NCI-H187 treated with DMSO at 0.1 percent for 48 hours (cell line): Measurements from ENCODE around the gene ETNK1.
"Not testable (repeated sequence)": the region's sequence is repeated elsewhere in the genome, so short reads cannot be mapped to it uniquely, and the experiment has no call there.

Source experiments
- DNase-seq: peaks from one replicate; lab custom pipeline; 2025; lab: John Stamatoyannopoulos, UW

ETNK1 gene, protein sequence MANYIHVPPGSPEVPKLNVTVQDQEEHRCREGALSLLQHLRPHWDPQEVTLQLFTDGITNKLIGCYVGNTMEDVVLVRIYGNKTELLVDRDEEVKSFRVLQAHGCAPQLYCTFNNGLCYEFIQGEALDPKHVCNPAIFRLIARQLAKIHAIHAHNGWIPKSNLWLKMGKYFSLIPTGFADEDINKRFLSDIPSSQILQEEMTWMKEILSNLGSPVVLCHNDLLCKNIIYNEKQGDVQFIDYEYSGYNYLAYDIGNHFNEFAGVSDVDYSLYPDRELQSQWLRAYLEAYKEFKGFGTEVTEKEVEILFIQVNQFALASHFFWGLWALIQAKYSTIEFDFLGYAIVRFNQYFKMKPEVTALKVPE

DNA sequence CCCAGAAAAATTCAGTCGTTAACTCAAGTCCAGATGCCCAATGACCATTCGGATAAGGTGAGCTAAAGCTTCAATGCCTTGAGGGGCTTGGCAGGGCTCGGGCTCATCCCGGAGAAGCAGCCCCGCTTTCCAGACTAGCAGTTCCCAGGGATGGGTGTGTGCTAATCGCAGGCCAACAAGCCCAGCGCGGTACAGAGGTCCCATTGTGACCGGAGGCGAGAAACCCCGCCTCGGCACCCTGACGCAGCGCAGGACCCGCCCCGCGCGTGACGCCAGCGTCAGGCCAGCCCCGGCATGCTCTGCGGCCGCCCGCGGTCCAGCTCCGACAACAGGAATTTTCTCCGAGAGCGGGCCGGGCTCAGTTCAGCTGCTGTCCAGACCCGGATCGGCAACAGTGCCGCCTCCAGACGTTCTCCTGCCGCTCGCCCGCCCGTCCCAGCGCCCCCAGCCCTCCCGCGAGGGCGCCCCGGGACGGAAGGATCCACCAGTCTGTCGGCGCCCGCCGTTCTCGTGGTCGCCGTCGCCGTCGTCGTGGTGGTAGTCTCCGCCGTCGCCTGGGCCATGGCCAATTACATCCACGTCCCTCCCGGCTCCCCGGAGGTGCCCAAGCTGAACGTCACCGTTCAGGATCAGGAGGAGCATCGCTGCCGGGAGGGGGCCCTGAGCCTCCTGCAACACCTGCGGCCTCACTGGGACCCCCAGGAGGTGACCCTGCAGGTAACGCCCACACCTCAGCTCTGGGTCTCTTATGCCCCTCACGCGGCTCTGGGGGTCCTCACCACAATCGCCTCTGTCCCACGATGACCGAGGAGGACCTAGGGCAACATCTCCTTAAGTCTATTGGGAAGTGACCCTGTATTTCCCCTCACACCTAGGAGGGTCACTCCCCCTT, at the start of gene ETNK1:
ETNK1 (plus strand) TSS at position 302 of the 892 bp plus-strand sequence; CDS start at position 562, 260 bp downstream.
- DNase-seq = peak; percentile 18

DNA sequence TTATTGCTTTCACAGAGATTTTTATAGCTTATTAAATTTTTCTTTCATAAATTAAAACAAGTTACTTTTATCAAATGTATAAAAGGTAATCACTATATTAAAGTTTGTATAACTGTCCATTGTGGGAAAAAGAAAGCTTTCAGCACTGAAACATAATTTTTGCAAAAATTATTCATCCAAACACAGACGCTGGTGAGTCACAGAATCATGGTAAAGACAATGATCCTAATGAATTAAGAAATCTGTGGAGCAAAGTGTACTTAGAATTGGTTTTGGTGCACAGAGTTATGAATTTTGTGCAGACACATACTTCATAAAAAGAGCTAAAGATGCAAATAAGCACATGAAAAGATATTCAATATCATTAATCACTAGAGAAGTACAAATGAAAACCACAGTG, 48.9 kb upstream of the ETNK1 start:
- no peak for DNase-seq

DNA sequence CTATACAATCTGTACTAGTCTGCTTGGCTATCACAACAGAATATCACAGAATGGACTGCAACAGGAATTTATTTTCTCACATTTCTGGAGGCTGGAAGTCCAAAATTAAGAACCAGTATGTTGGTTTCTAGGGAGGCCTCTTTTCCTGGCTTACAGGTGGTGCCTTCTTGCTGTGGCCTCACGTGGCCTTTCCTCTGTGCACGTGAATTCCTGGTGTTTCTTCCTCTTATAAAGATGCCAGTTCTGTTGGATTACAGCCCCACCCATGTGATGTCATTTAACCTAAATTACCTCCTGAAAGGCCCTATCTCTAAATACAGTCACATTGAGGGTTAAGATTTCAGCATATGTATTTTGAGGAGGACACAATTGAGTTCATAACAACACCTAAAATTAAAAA, 48.5 kb upstream of the ETNK1 start:
- DNase-seq = no peak

DNA sequence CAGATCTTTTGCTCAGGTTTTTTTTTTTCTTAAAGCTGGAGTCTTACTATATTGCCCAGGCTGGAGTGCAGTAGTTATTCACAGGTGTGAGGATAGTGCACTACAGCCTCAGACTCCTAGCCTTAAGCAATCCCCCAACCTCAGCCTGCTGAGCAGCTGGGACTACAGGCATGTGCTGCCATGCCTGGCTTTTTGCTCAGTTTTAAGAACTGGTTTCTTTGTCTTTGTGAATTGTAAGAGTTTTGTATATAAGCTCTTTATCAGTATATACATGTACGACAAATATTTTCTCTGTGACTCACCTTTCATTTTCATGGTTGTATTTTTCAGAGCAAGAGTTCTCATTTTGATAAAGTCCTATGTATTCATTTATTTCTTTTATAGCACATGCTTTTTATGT, 47.3 kb upstream of the ETNK1 start:
- no peak for DNase-seq

DNA sequence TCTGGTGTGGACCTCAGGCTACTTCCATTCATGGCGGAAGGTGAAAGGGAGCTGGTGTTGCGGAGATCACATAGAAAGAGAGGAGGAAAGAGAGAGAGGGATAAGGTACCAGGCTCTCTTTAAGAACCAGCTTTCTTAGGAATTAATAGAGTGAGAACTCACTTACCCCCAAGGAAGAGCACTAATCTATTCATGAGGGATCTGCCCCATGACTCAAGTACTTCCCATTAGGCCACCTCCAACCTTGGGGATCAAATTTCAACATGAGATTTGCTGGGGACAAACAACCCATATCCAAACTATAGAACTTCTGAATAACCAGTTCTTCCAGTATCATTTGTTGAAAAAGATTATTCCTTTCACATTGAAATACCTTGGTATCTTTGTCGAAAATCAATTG, 46.6 kb upstream of the ETNK1 start:
- DNase-seq = no peak

DNA sequence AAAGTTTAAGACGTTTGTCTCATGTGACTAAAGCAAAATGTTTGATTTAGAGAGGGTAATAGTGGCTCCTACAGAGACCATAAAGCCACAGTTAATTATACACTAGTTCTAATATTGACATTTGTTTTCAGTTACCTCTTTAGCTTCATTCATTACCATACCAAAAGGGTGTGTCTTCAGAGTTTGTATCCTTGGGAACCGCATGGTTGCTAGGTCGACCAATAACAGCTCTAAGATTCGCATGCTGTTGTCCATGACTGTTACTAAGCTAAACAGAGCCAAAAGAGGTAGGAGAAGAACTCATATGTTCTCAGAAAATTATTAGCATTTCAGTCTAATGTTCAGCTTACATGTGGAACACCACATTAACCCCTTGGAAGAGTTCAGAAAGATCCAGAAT, 36.2 kb upstream of the ETNK1 start:
- no peak for DNase-seq

DNA sequence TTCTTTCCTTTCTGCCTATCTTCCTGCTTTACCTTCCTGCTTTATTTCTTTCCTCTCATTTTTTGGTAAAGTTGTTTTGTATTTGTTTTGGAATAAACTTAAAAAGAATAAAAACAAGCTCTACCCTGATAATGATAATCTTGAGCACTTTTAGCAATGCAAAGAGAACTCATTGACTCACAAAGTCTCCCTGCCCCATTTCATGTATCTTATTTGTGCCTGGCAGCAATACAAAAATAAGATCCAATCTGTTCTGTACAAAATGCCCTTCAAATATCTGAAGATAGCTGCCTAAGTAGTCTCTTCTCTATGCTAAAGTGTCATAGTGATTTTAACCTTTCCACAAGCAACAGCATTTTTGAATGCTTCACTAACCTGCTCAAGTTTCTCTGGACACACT, 31.1 kb upstream of the ETNK1 start:
- no peak for DNase-seq

DNA sequence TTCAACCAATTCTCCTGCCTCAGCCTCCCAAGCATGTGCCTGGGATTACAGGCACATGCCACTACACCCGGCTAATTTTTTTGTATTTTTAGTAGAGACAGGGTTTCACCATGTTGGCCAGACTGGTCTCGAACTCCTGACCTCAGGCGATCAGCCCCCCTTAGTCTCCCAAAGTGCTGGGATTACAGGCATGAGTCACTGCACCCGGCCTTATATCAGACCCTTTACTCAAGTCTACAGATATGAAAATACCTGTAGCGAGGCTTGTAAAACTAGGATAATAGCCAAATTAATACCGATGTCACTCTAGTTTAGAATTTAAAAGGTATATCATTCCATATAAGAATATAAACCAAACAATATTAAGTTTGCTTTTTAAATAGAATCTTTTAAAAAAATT, 27.4 kb upstream of the ETNK1 start:
- DNase-seq = not testable (repeated sequence)

DNA sequence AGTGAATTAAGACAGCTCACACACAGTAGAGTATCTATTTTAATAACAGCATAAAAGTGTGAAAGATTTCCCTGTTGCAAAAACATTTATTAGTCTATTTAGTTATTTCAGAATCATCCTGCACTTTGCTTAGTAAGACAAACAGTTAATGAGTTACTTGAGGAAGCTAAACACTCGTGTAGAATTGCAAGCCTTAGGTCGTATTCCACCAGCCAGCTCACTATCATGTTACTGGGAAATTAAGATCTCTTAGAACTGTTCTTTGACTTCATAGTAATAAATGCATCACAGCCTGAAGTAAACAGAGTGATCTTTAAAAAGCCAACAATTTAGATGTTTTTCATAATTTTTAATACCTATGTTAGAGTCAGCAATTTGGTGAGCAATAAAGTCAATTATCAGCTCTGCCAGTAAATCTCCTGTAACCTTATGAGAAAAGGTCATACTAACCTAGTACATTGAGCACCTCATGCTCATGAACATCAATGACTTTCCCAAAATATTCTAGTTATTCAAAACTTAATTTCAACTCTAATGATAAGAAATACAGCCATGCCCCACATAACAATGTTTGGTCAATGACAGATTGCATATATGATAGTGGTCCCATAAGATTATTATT, 26.7 kb upstream of the ETNK1 start:
- DNase-seq = no peak

DNA sequence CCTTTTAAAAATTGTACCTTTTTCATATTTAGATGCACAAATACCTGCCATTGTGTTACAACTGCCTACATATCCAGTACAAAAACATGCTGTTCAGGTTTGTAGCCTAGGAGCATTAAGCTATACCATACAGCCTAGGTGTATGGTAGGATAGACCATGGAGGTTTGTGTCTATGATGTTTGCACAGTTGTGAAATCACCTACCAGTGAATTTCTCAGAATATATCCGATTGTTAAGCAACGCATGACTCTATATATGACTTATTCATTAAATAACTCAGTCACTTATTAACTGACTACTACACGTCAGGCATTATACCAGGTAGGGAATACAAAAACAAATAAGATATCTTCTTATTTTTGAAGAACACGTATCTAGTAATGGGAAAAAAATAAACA, 26.2 kb upstream of the ETNK1 start:
- no peak for DNase-seq

DNA sequence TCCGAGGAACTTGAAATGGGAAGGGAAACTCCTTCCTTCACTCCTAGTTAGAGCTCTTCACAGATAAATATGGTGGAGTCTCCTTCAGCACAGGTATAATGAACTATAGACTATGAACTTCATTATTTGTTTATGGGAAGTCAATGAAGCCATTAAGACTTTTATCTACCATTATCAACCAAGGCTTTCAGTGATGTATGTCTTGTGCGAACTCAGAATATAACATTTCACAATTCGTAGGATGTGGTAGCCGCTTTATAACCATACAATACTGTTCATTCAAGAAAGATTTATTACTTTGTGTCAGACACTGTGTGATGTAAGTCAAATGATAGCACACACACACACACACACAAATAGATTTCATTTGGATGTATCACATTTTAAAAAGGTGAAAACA, 24.8 kb upstream of the ETNK1 start:
- DNase-seq = no peak

DNA sequence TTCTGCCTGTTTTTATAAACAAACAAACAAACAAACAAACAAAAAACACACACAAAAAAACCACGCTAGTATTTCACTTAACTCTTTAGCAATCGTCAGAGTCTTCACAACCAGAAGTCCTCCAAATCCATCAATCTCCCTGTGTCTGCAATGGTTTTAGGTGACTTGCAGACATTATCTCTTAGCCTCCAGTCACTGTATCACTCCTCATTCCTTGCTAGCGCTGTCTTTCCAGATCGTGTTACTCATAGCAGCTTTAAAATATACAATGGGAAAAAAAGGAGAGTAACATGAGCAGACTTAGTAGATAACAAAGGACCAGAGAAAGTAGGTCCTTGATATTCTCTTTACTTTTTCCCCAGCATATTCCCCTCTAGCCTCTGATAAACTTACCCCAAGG, 15.5 kb upstream of the ETNK1 start:
- DNase-seq = no peak

DNA sequence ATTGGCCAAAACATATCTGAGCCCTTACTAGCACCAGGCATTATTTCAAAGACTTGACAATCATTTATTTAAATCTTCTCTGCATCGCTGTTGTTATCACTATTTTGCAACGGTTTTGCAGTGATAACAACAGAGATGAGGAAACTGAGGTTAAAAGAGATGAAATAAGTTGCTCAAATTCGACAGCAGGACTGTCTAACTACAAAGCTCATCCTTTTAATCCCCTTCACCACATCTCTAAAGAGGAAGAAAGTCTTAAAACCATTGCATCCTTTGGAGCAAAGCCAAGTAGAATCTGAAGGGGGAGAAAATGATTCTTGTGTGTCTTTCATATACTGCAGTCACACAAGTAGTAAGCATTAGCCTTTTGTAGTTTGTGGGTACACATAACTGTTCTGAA, 14.8 kb upstream of the ETNK1 start:
- DNase-seq = no peak

DNA sequence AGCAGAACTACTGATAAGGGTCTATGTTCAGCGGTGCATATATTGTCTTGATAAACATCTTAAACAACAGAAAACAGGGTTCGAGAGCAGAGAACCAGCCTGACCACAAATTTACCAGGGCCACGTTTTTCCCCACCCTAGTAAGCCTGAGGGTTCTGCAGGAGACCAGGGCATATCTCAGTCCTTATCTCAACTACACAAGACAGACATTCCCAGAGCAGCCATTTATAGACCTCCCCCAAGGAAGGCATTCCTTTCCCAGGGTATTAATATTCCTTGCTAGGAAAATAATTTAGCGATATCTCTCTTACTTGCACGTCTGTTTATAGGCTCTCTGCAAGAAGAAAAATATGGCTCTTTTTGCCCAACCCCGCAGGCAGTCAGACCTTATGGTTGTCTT, 12.1 kb upstream of the ETNK1 start:
- DNase-seq = not testable (repeated sequence)

DNA sequence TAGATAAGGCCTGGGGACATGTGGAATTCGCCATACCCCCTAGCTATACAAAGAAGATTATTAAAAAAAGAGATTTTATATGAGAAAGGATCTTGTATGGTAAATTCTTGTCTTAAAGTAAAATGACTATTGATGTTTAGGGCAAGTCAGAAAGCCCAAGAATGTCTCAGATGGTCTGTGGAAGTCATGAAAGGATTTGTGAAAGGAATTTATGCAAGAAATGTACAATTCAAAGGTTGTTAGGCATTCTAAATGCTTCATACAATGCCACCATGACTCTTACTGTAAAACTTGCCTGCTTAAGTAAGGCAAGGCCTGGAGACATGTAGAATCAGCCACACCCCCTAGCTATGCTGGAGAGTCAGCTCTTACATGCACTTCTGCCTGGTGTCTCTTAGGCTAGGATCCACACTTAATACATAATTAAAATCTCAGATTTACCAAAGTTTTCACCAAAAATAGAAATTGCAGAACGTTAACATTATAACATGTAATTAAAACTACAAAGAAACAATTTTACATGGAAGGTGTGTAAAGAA, 8.9 kb upstream of the ETNK1 start:
- DNase-seq = no peak

DNA sequence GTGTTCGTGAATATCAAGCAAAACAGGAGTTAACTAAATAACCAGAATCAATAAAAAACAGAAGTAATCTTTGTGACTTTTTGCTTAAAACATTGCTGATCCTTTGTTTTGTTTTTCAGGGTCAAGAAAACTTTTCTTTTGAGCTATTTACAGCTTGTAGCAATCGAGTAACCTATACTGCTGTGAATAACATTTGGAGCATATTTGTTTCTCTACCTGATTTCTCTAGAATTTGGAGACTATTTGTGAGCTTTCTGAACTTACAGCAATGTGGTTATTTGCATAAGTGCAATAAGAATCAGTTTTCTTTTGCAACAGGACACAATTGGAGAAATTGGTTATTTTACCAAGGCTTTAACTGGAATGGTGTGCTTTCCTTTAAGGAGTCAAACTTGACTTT, 7.3 kb upstream of the ETNK1 start:
- no peak for DNase-seq

DNA sequence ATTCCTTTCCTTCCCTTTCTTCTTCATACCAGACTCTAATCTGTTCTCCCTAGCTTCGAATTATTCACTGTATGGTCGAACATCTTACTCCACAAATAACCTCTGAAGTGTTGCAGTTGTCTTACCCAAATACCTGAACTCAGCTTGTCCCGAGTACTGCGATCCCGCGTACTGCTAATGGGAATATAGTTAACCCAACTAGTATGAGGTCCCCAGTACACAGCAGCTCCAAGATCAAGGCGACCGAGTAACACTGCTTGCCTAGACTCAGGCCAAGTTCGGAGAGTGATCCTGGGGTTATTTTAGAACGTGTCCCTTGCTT, 462 bp upstream of the ETNK1 start:
- no peak for DNase-seq

DNA sequence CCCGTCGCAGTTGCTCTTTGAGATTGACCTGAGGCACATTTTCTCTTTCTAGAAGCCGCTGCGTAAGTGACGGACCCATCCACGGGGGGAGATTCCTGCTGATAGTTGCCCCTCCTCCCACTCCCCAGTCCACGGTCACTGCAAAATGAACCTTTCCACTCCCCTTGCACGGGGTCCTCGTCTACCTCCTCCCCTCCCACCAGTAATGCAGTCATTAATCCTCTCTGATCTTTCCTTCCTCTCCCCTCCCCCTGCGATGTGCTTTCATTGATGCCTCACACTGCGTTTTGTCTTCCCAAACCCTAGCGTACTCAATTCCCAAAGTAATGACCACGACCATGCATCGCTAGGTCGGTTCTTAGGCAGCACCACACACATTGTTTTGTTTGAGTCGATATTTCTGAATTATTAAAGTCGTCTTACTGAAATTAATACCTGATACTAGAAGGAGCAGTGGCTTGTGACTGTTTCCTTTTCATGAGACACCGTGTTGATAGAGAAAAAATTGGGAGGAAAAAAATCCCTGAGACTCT, 857 bp downstream of the ETNK1 start:
- DNase-seq = no peak

DNA sequence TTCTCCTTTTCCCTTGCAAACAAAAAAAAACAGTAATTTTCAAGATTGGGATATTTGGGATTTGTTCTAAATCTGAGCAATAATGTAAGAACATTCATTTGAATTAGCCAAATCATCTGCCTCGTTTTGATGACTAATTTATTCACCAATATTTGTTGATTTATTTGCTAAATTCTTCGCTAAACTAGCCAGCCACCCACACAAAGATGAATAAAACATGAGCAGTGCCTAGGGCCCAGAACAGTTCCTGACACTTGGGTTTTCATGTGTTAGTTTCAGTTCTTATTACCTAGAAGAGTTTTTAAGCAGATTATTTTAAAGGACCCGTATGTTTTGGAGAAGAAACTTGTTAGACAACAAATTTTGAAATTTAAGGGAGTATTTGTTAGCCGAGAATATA, 1.4 kb downstream of the ETNK1 start:
- no peak for DNase-seq

DNA sequence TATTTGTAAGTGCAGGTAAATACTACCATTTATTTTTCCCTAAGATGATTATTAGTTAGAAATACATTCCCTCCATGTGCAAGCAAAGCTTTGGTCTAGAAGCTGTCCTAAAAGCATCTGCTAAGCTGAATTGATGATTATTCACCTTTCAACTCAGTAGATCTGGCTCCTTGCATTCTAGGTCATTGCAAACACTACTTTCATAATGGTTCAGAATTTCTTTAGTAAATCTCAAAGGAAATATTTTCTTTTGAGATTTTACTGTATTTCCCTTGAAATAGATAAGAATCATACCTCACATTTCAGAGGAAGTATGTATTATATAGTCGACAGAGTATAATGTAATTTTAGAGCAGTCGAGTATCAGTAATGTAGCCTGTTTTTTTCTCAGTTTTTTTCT, 2.4 kb downstream of the ETNK1 start:
- no peak for DNase-seq

DNA sequence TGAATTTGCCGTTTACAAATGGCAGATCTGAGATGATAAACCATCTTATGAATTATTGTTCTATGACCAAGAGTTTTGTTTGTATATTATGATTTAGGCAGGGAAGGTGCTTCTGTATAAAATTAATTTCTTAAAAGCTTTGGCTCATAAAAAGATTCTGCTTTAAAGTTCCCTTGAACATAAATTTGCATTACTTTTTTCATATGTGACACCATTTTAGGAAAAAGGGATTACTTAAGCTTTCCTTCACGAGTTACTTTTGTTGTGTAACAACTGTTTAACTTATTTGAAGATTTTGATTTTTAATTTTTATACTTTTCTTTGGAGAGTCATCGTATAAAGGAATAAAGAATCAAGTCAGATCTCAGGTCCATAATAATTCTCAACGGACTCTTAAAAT, 3.3 kb downstream of the ETNK1 start:
- DNase-seq = no peak

DNA sequence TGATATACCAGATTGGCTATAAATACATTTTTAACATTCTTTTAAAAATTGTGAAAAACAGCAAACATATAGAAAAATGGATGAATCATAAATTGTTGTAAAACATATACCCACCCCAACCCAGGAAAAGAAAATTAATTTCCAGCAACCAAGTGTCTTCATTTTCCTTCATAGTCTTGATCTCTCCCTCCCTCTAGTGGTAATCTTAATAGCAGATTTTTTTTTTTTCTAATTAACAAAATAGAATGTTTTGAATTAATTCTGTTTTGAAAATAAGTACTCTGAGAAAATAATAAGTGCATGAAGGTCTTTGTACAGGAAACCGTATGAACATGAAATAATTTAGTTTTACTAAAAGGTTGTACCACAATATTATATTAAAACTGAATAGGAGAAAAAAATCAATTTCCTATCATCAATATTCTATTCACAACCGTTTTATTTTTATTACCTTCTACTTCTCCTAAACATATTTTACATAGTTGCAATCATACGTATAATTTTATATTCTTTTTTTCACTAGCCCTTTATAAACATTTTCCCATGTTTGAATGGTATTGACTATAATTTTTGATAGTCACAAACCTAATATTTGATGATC, 7.0 kb downstream of the ETNK1 start:
- DNase-seq = no peak
